Vagina (tissue), 2 donors: ENCODE results near the gene SLC35A3.
"Not testable (repeated sequence)": the region's sequence is repeated elsewhere in the genome, so short reads cannot be mapped to it uniquely, and the experiment has no call there.

Source experiments
- POLR2A ChIP-seq, 2 donors: fragments of 450-650 bp; IDR thresholded peaks; one replicate each; pipeline ENCODE4 v1.6.1; 2017; ENCODE audit warnings: antibody characterized with exemption in 2 of 2, mild to moderate bottlenecking in 2 of 2, moderate library complexity in 2 of 2
- POLR2AphosphoS5 ChIP-seq, 2 donors: sonication (generic); formaldehyde crosslinking; IDR thresholded peaks; one replicate each; pipeline ENCODE4 v1.9.0; 2017; ENCODE audit warnings: antibody characterized with exemption in 2 of 2, mild to moderate bottlenecking in 2 of 2, low read depth in 1 of 2; ENCODE audit not compliant: insufficient read depth in 1 of 2
- TF ChIP-seq, protein P1 (sequence below), 3 experiments: fragments of 450-650 bp in 2 of 3; fragments of 200-600 bp in 1 of 3; sonication (generic) in 1 of 3; IDR thresholded peaks; one replicate each; pipeline ENCODE4 v1.5.1; 2017 to 2019; ENCODE audit warnings: antibody characterized with exemption in 3 of 3, mild to moderate bottlenecking in 2 of 3, moderate library complexity in 2 of 3

GRCh38 chr1:99977326-99977725, 7.5 kb downstream of the SLC35A3 start:
- TF ChIP-seq, protein P1, sequence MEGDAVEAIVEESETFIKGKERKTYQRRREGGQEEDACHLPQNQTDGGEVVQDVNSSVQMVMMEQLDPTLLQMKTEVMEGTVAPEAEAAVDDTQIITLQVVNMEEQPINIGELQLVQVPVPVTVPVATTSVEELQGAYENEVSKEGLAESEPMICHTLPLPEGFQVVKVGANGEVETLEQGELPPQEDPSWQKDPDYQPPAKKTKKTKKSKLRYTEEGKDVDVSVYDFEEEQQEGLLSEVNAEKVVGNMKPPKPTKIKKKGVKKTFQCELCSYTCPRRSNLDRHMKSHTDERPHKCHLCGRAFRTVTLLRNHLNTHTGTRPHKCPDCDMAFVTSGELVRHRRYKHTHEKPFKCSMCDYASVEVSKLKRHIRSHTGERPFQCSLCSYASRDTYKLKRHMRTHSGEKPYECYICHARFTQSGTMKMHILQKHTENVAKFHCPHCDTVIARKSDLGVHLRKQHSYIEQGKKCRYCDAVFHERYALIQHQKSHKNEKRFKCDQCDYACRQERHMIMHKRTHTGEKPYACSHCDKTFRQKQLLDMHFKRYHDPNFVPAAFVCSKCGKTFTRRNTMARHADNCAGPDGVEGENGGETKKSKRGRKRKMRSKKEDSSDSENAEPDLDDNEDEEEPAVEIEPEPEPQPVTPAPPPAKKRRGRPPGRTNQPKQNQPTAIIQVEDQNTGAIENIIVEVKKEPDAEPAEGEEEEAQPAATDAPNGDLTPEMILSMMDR (IDR thresholded peaks at IDR 0.05), result not testable (repeated sequence)
- not testable (repeated sequence) for TF ChIP-seq POLR2A (IDR thresholded peaks at IDR 0.05); POLR2AphosphoS5 (IDR thresholded peaks at IDR 0.05; ENCODE audit: insufficient read depth in 1 of 2, low read depth in 1 of 2)
